Panc1 (cell line): ENCODE measurements around the gene SLC25A22.

Experiments
- CTCF ChIP-seq: fragments of 450-650 bp; IDR thresholded peaks from 2 replicates; pipeline ENCODE4 v1.5.1; 2017; ENCODE audit warnings: mild to moderate bottlenecking
- POLR2AphosphoS5 ChIP-seq: IDR thresholded peaks from 2 replicates; pipeline ENCODE4 v1.6.1; 2012; ENCODE audit warnings: mild to moderate bottlenecking, low read depth, low read length, moderate library complexity
- SIN3A ChIP-seq: IDR thresholded peaks from 2 replicates; pipeline ENCODE4 v1.6.1; 2012; ENCODE audit warnings: low read depth, mild to moderate bottlenecking, low read length, moderate library complexity, borderline replicate concordance; ENCODE audit not compliant: insufficient read depth
- TCF7L2 ChIP-seq: IDR thresholded peaks from 2 replicates; pipeline ENCODE4 v1.6.1; 2011; ENCODE audit warnings: mild to moderate bottlenecking, low read depth, low read length, inconsistent platforms
- TF ChIP-seq, protein P1 (sequence below), 2 experiments: IDR thresholded peaks; 2 replicates each; pipeline ENCODE4 v1.6.1; 2011 to 2012; ENCODE audit warnings: low read depth in 2 of 2, control low read depth in 1 of 2, low read length in 1 of 2, mild to moderate bottlenecking in 1 of 2, moderate library complexity in 1 of 2; ENCODE audit not compliant: insufficient read depth in 1 of 2

GRCh38 chr11:771617-772204, 26.4 kb downstream of the SLC25A22 start:
- no peak for TF ChIP-seq CTCF
- TF ChIP-seq, protein P1, sequence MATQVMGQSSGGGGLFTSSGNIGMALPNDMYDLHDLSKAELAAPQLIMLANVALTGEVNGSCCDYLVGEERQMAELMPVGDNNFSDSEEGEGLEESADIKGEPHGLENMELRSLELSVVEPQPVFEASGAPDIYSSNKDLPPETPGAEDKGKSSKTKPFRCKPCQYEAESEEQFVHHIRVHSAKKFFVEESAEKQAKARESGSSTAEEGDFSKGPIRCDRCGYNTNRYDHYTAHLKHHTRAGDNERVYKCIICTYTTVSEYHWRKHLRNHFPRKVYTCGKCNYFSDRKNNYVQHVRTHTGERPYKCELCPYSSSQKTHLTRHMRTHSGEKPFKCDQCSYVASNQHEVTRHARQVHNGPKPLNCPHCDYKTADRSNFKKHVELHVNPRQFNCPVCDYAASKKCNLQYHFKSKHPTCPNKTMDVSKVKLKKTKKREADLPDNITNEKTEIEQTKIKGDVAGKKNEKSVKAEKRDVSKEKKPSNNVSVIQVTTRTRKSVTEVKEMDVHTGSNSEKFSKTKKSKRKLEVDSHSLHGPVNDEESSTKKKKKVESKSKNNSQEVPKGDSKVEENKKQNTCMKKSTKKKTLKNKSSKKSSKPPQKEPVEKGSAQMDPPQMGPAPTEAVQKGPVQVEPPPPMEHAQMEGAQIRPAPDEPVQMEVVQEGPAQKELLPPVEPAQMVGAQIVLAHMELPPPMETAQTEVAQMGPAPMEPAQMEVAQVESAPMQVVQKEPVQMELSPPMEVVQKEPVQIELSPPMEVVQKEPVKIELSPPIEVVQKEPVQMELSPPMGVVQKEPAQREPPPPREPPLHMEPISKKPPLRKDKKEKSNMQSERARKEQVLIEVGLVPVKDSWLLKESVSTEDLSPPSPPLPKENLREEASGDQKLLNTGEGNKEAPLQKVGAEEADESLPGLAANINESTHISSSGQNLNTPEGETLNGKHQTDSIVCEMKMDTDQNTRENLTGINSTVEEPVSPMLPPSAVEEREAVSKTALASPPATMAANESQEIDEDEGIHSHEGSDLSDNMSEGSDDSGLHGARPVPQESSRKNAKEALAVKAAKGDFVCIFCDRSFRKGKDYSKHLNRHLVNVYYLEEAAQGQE (IDR thresholded peaks at IDR 0.05; ENCODE audit: insufficient read depth in 1 of 2, low read depth in 2 of 2, low read length in 1 of 2), result no peak
- no peak for TF ChIP-seq TCF7L2
- no peak for TF ChIP-seq POLR2AphosphoS5
- TF ChIP-seq SIN3A, result no peak
